H9 (cell line): ENCODE data around the gene MXD3. TPM values are rescaled to one million over a fixed set of nuclear protein-coding genes. Genes with fewer than 3 reads are reported as not detected.

Experiments used
- DNase-seq: peaks from one replicate; pipeline ENCODE4 v3.0.0-alpha.2; 2017
- H2AFZ ChIP-seq: one replicate; pipeline ENCODE4 v1.6.1; 2013; ENCODE audit warnings: mild to moderate bottlenecking, low read length, control low read depth, moderate library complexity
- H2AK5ac ChIP-seq: 2 replicates; pipeline ENCODE4 v1.6.1; 2013; ENCODE audit warnings: low read length, control low read depth, mixed read lengths; ENCODE audit not compliant: insufficient read length
- H2BK120ac ChIP-seq: one replicate; pipeline ENCODE4 v1.6.1; 2013; ENCODE audit warnings: low read depth, mild to moderate bottlenecking, low read length, control low read depth, inconsistent platforms; ENCODE audit not compliant: poor library complexity, severe bottlenecking
- H2BK12ac ChIP-seq: 2 replicates; pipeline ENCODE4 v1.6.1; 2013; ENCODE audit warnings: low read length, control low read depth, mixed read lengths, low read depth; ENCODE audit not compliant: insufficient read length
- H2BK15ac ChIP-seq: 2 replicates; pipeline ENCODE4 v1.6.1; 2013; ENCODE audit warnings: low read depth, low read length, control low read depth
- H2BK20ac ChIP-seq: one replicate; pipeline ENCODE4 v1.6.1; 2013; ENCODE audit warnings: low read depth, mild to moderate bottlenecking, low read length, control low read depth, inconsistent platforms; ENCODE audit not compliant: poor library complexity, severe bottlenecking
- H2BK5ac ChIP-seq: 2 replicates; pipeline ENCODE4 v1.6.1; 2013; ENCODE audit warnings: low read length, control low read depth, mixed read lengths; ENCODE audit not compliant: insufficient read length
- H3K14ac ChIP-seq: 2 replicates; pipeline ENCODE4 v1.6.1; 2013; ENCODE audit warnings: low read length, control low read depth; ENCODE audit not compliant: insufficient read depth
- H3K18ac ChIP-seq: 2 replicates; pipeline ENCODE4 v1.6.1; 2013; ENCODE audit warnings: low read depth, mild to moderate bottlenecking, mixed read lengths, low read length, control low read depth; ENCODE audit not compliant: insufficient read length
- H3K23ac ChIP-seq: 2 replicates; pipeline ENCODE4 v1.6.1; 2013; ENCODE audit warnings: low read length, control low read depth, mixed read lengths, low read depth; ENCODE audit not compliant: insufficient read length
- H3K23me2 ChIP-seq: 2 replicates; pipeline ENCODE4 v1.6.1; 2013; ENCODE audit warnings: low read depth, mild to moderate bottlenecking, mixed read lengths, low read length, control low read depth; ENCODE audit not compliant: insufficient read length, poor library complexity, severe bottlenecking
- H3K27ac ChIP-seq: 2 replicates; pipeline ENCODE4 v1.5.1; 2013; ENCODE audit warnings: low read length, control low read depth, mixed read lengths, low read depth; ENCODE audit not compliant: insufficient read length
- H3K27me3 ChIP-seq: 2 replicates; pipeline ENCODE4 v1.6.1; 2013; ENCODE audit warnings: low read length, control low read depth, inconsistent platforms; ENCODE audit not compliant: insufficient read depth
- H3K4ac ChIP-seq: 2 replicates; pipeline ENCODE4 v1.6.1; 2013; ENCODE audit warnings: low read depth, mild to moderate bottlenecking, control low read depth, inconsistent platforms, low read length, moderate library complexity
- H3K4me1 ChIP-seq: 2 replicates; pipeline ENCODE4 v1.6.1; 2013; ENCODE audit warnings: low read length, control low read depth, inconsistent platforms; ENCODE audit not compliant: insufficient read depth
- H3K4me2 ChIP-seq: 2 replicates; pipeline ENCODE4 v1.6.1; 2013; ENCODE audit warnings: low read length, control low read depth, mixed read lengths; ENCODE audit not compliant: insufficient read length, insufficient read depth
- H3K56ac ChIP-seq: 2 replicates; pipeline ENCODE4 v1.6.1; 2013; ENCODE audit warnings: low read depth, mild to moderate bottlenecking, mixed read lengths, low read length, control low read depth; ENCODE audit not compliant: insufficient read length
- H3K79me1 ChIP-seq: 2 replicates; pipeline ENCODE4 v1.6.1; 2013; ENCODE audit warnings: low read depth, mild to moderate bottlenecking, moderate library complexity, low read length, control low read depth, inconsistent platforms; ENCODE audit not compliant: insufficient read depth, poor library complexity, severe bottlenecking
- H3K79me2 ChIP-seq: 2 replicates; pipeline ENCODE4 v1.6.1; 2013; ENCODE audit warnings: low read length, control low read depth, inconsistent platforms; ENCODE audit not compliant: insufficient read depth
- H3K9ac ChIP-seq: 2 replicates; pipeline ENCODE4 v1.6.1; 2013; ENCODE audit warnings: low read length, control low read depth, mixed read lengths; ENCODE audit not compliant: insufficient read length; ENCODE audit errors: extremely low read depth
- H3K9me3 ChIP-seq: one replicate; pipeline ENCODE4 v1.6.1; 2013; ENCODE audit warnings: low read depth, low read length, inconsistent platforms; ENCODE audit not compliant: control insufficient read depth
- H3T11ph ChIP-seq: one replicate; pipeline ENCODE4 v1.6.1; 2013; ENCODE audit warnings: mild to moderate bottlenecking, low read length, control low read depth, inconsistent platforms
- H4K20me1 ChIP-seq: one replicate; pipeline ENCODE4 v1.6.1; 2013; ENCODE audit not compliant: control insufficient read depth, insufficient read length, insufficient read depth
- H4K5ac ChIP-seq: 2 replicates; pipeline ENCODE4 v1.6.1; 2013; ENCODE audit warnings: low read depth, mild to moderate bottlenecking, mixed read lengths, low read length, control low read depth; ENCODE audit not compliant: insufficient read length
- H4K8ac ChIP-seq: replicated peaks from 2 replicates; pipeline ENCODE4 v1.6.1; 2013; ENCODE audit warnings: low read length, control low read depth, mixed read lengths, low read depth; ENCODE audit not compliant: insufficient read length
- H4K91ac ChIP-seq: 2 replicates; pipeline ENCODE4 v1.6.1; 2013; ENCODE audit warnings: low read depth, mild to moderate bottlenecking, moderate library complexity, mixed read lengths, low read length, control low read depth; ENCODE audit not compliant: insufficient read length
- H3K27ac Mint-ChIP-seq, 3 experiments: 2 replicates in 2 of 3; 3 replicates in 1 of 3; pipeline ENCODE4 v1.8.0; 2020 to 2021; ENCODE audit warnings: mixed read lengths in 3 of 3, mild to moderate bottlenecking in 1 of 3, moderate library complexity in 1 of 3
- H3K27me3 Mint-ChIP-seq: 2 replicates; pipeline ENCODE4 v1.8.0; 2021; ENCODE audit warnings: low read depth, mild to moderate bottlenecking, moderate library complexity, mixed read lengths
- H3K36me3 Mint-ChIP-seq, 3 experiments: 2 replicates in 2 of 3; 3 replicates in 1 of 3; pipeline ENCODE4 v1.8.0; 2020 to 2021; ENCODE audit warnings: low read depth in 3 of 3, mixed read lengths in 3 of 3; ENCODE audit not compliant: insufficient read depth in 1 of 3
- H3K4me1 Mint-ChIP-seq, 2 experiments: 2 replicates each; pipeline ENCODE4 v1.8.0; 2020; ENCODE audit warnings: mixed read lengths in 2 of 2
- H3K4me3 Mint-ChIP-seq, 2 experiments: 2 replicates in 1 of 2; 3 replicates in 1 of 2; pipeline ENCODE4 v1.8.0; 2020 to 2021; ENCODE audit warnings: mild to moderate bottlenecking in 2 of 2, mixed read lengths in 2 of 2, moderate library complexity in 1 of 2
- H3K9me3 Mint-ChIP-seq, 2 experiments: 2 replicates in 1 of 2; 3 replicates in 1 of 2; pipeline ENCODE4 v1.8.0; 2020; ENCODE audit warnings: mild to moderate bottlenecking in 2 of 2, mixed read lengths in 2 of 2, moderate library complexity in 1 of 2
- CTCF ChIP-seq: fragments of 200-600 bp; sonication (generic); conservative IDR thresholded peaks from 3 replicates; pipeline ENCODE4 v1.8.0; 2021; ENCODE audit warnings: antibody characterized with exemption, mild to moderate bottlenecking
- WGBS: extraction: QIAGEN DNeasy Blood & Tissue Kit; methylation state at CpG from one replicate; pipeline ENCODE4 v1.1.7; 2013; ENCODE audit warnings: missing lambda C conversion rate, low lambda C conversion rate, mixed read lengths; ENCODE audit not compliant: insufficient read length; ENCODE audit errors: extremely low coverage; 5-methylcytosine and 5-hydroxymethylcytosine counted together
- total RNA-seq: library from RNA; stranded (reverse); gene quantifications from 2 replicates; pipeline ENCODE4 v1.2.1, GENCODE V29; 2021

Gene MXD3
- total RNA-seq, 1 experiment from 2014 or later, result 9.8 TPM

DNA sequence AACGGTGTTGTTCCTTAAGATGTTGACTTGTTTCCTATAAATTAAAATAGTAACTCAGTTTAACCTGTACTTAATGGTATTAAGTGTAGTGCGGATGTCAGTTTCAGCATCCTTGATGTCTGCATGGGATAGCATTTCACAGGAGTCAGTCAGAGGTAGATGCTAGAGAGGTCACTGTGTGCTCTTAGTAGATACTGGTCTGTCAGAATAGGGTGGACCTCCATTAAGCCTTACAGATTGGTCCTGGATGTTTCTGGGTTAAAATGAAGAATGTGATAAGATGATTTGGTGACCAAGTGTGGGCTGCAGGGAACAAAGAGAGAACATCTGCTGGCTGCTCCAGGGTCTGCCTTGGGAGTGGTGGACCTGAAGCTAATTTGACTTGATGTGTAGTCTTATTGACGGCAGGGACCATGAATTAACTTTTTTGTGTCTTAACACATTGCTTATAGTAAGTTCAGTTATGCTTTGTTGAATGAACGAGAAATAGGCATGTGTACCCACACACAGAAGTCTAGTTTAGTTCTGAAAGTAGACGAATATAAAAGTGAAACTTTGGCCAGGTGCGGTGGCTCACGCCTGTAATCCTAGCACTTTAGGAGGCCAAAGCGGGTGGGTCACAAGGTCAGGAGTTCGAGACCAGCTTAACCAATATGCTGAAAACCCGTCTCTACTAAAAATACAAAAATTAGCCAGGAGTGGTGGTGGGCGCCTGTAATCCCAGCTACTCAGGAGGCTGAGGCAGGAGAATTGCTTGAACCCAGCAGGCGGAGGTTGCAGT, 20.7 kb downstream of the MXD3 start:
- Mint-ChIP-seq H3K36me3 (peaks cover 50 to 94% (median 82%) of the 10 kb centered on the region in 3 experiments; a peak in 6 of 7 replicates), H3K27me3 (no peaks in the 10 kb centered on the region), H3K27ac (0 out of 7 replicates have a peak overlapping the region, but pooled peaks of 1 of the 3 experiments have one; percentile 44), H3K9me3 (no peaks in the 10 kb centered on the region), H3K4me1 (0 out of 4 replicates have a peak, but pooled peaks cover 0 to under 1% of the 10 kb centered on the region in 2 experiments), H3K4me3 (no peak overlapping the region)
- Histone ChIP-seq H4K20me1 (no peaks in the 10 kb centered on the region), H3K79me1 (peaks cover 4% of the 10 kb centered on the region), H2BK5ac (no peak overlapping the region), H2BK120ac (no peak overlapping the region), H3K79me2 (no peaks in the 10 kb centered on the region; the same call in 1 of the 2 replicates), H4K5ac (no peak overlapping the region), H2BK15ac (no peak overlapping the region), H3K23ac (no peak overlapping the region), H2AFZ (no peak overlapping the region), H3K9me3 (no peaks in the 10 kb centered on the region), H4K91ac (no peak overlapping the region), H3K4me1 (no peaks in the 10 kb centered on the region), H2BK20ac (no peak overlapping the region), H2BK12ac (no peak overlapping the region), H3K9ac (no peak overlapping the region), H3K27me3 (no peaks in the 10 kb centered on the region), H3K4me2 (no peak overlapping the region), H3K18ac (no peak overlapping the region), H3K27ac (no peak overlapping the region), H3T11ph (no peak overlapping the region), H3K14ac (no peak overlapping the region), H3K56ac (no peak overlapping the region), H2AK5ac (no peak overlapping the region), H4K8ac (no peak overlapping the region), H3K23me2 (no peaks in the 10 kb centered on the region), H3K4ac (no peak overlapping the region)
- no peak for DNase-seq
- WGBS, result no CpG with 5 or more reads among the region's 12 CpGs
- no peak for TF ChIP-seq CTCF
